ENCODE results near the gene TEX19. TPM values are rescaled to one million over a fixed set of nuclear protein-coding genes. Genes with fewer than 3 reads are reported as not detected.

The TEX19 gene
- total RNA-seq, 2 experiments from 2014 or later = 2.0 to 3.4 TPM

DNA sequence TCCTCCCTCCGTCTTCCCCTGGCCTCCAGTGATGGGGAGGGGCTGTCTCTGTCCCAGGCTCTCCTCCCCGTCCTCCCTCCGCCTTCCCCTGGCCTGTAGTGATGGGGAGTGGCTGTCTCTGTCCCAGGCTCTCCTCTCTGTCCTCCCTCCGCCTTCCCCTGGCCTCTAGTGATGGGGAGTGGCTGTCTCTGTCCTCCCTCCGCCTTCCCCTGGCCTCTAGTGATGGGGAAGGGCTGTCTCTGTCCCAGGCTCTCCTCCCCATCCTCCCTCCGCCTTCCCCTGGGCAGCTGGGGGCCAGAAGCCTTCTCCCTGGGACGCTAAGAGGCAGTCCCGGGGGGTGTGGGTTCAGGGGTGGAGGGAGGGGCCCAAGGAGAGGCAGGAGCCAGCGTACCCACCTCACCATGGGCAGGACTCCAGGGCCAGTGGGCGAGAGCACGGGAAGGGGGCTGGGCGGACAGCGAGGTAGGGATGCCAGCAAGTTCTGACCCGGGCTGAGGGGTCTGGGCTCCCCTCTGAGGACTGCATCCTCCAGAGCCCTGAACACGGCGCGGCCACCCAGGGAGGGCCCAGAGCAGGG is 27.3 kb downstream of the TEX19 start:
- Histone ChIP-seq H2AFZ (ENCODE audit: low read length) (no peak overlapping the region), H3K9me2 (ENCODE audit: insufficient read depth, low read length) (no peaks in the 10 kb centered on the region), H4K20me1 (ENCODE audit: insufficient read depth, low read length) (no peaks in the 10 kb centered on the region), H3K27ac (ENCODE audit: low read depth, low read length, poor library complexity, severe bottlenecking) (no peak overlapping the region), H3K4me3 (ENCODE audit: low read depth, low read length, poor library complexity, severe bottlenecking) (no peak overlapping the region), H3K4me2 (ENCODE audit: low read length) (no peak overlapping the region), H3K36me3 (ENCODE audit: insufficient read depth, low read length) (no peaks in the 10 kb centered on the region), H3K4me1 (ENCODE audit: insufficient read depth, low read length, poor library complexity, severe bottlenecking) (no peaks in the 10 kb centered on the region), H3K9me3 (ENCODE audit: low read length) (no peaks in the 10 kb centered on the region), H3K79me2 (ENCODE audit: insufficient read depth, low read depth, low read length) (no peaks in the 10 kb centered on the region)
- POLR2A ChIA-PET = no interaction called here
- CTCF ChIA-PET (ENCODE audit: unreplicated experiment) = no interaction called here
- no peak for TF ChIP-seq EZH2phosphoT487 (IDR thresholded peaks at IDR 0.05; ENCODE audit: borderline replicate concordance, low read depth, low read length)
- TF ChIP-seq, protein P1, sequence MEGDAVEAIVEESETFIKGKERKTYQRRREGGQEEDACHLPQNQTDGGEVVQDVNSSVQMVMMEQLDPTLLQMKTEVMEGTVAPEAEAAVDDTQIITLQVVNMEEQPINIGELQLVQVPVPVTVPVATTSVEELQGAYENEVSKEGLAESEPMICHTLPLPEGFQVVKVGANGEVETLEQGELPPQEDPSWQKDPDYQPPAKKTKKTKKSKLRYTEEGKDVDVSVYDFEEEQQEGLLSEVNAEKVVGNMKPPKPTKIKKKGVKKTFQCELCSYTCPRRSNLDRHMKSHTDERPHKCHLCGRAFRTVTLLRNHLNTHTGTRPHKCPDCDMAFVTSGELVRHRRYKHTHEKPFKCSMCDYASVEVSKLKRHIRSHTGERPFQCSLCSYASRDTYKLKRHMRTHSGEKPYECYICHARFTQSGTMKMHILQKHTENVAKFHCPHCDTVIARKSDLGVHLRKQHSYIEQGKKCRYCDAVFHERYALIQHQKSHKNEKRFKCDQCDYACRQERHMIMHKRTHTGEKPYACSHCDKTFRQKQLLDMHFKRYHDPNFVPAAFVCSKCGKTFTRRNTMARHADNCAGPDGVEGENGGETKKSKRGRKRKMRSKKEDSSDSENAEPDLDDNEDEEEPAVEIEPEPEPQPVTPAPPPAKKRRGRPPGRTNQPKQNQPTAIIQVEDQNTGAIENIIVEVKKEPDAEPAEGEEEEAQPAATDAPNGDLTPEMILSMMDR (conservative IDR thresholded peaks at IDR 0.05; ENCODE audit: low read length) = no peak
- intact Hi-C loops (cut with micrococcal nuclease; ENCODE audit: unreplicated experiment) = no loop called here
- no TSS peak for BruUV-seq (replicated peaks)
- no peak for DNase-seq (ENCODE audit: low spot score)

DNA sequence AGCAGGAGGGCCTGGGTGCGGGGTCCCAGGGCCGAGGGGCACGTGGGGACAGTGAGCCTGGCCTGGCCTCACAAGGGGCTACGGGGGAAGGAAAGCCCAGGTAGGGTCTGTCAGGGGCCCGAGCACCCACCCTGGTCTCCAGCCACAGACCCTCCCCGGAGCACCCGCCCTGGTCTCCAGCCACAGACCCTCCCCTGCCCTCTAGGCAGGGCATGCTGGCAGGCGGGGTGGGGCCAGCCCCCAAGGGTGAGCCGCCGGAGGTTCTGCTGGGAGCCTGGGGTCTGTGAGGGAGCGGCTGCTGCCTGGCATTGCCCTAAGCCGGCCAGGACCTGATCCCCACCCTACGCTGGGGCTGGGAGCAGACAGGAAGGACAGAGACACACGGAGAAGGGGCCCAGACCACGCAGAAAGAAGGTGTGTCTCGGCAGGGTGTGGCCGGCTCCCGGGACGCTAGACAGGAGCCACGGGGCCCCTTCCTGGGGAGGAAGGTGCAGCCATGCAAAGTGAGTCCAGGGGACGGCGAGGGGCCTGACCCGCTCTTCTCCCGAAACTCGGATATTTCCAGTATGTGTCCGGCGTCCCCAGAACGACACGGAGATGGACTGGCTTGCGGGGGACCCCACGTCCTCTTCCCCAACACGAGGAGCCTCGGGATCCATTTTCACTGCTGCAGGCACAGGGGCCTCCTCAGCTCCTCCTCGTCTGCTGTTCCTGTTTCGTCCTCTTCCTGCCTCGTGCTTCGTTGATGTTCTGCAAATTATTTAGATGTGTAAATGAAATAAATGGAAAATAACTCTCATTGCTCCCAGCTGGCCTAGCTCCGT is 28.0 kb downstream of the TEX19 start:
- peaks cover 5% of the 10 kb centered on the region; the same call in 1 of the 2 replicates for H3K36me3 ChIP-seq (ENCODE audit: insufficient read depth, low read length)
- no peaks in the 10 kb centered on the region for H3K9me3 ChIP-seq (ENCODE audit: low read length)
- no peaks in the 10 kb centered on the region for H3K4me1 ChIP-seq (ENCODE audit: insufficient read depth, low read length, poor library complexity, severe bottlenecking)
- H3K4me3 ChIP-seq (ENCODE audit: low read depth, low read length, poor library complexity, severe bottlenecking) = no peak overlapping the region
- TF ChIP-seq, protein P1 (conservative IDR thresholded peaks at IDR 0.05; ENCODE audit: low read length) = no peak
- no peak for TF ChIP-seq EZH2phosphoT487 (IDR thresholded peaks at IDR 0.05; ENCODE audit: borderline replicate concordance, low read depth, low read length)
- H3K4me2 ChIP-seq (ENCODE audit: low read length) = no peak overlapping the region
- ChIA-PET POLR2A (no interaction called here), CTCF (ENCODE audit: unreplicated experiment) (no interaction called here)
- H2AFZ ChIP-seq (ENCODE audit: low read length) = no peak overlapping the region
- no TSS peak for BruUV-seq (replicated peaks)
- intact Hi-C loops (cut with micrococcal nuclease; ENCODE audit: unreplicated experiment) = no loop called here
- H3K9me2 ChIP-seq (ENCODE audit: insufficient read depth, low read length) = no peaks in the 10 kb centered on the region
- DNase-seq (ENCODE audit: low spot score) = no peak
- no peaks in the 10 kb centered on the region for H3K79me2 ChIP-seq (ENCODE audit: insufficient read depth, low read depth, low read length)
- H4K20me1 ChIP-seq (ENCODE audit: insufficient read depth, low read length) = no peaks in the 10 kb centered on the region
- H3K27ac ChIP-seq (ENCODE audit: low read depth, low read length, poor library complexity, severe bottlenecking) = no peak overlapping the region

DNA sequence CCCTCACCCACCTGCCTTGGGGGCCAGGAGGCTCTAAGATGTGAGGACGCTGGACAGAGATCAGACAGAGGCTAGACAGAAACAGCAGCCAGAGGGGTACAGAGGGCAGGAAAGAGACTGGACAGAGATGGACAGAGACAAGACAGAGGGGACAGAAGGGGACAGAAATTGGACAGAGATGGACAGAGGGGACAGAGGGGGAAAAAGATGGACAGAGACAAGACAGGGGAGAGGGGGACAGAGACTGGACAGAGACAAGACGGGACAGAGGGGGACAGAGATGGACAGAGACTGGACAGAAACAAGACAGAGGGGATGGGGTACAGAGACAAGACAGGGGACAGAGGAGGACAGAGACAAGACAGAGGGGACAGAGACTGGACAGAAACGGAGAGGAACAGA is 28.7 kb downstream of the TEX19 start:
- H3K36me3 ChIP-seq (ENCODE audit: insufficient read depth, low read length) = peaks cover 8% of the 10 kb centered on the region; the same call in 1 of the 2 replicates
- H4K20me1 ChIP-seq (ENCODE audit: insufficient read depth, low read length) = no peaks in the 10 kb centered on the region
- intact Hi-C loops (cut with micrococcal nuclease; ENCODE audit: unreplicated experiment) = no loop called here
- H3K9me3 ChIP-seq (ENCODE audit: low read length) = no peaks in the 10 kb centered on the region
- no peak for DNase-seq (ENCODE audit: low spot score)
- no peaks in the 10 kb centered on the region for H3K4me1 ChIP-seq (ENCODE audit: insufficient read depth, low read length, poor library complexity, severe bottlenecking)
- no peak overlapping the region for H3K4me3 ChIP-seq (ENCODE audit: low read depth, low read length, poor library complexity, severe bottlenecking)
- ChIA-PET POLR2A (no interaction called here), CTCF (ENCODE audit: unreplicated experiment) (no interaction called here)
- no peaks in the 10 kb centered on the region for H3K9me2 ChIP-seq (ENCODE audit: insufficient read depth, low read length)
- TF ChIP-seq, protein P1 (conservative IDR thresholded peaks at IDR 0.05; ENCODE audit: low read length) = no peak
- TF ChIP-seq EZH2phosphoT487 (IDR thresholded peaks at IDR 0.05; ENCODE audit: borderline replicate concordance, low read depth, low read length) = no peak
- H3K4me2 ChIP-seq (ENCODE audit: low read length) = no peak overlapping the region
- BruUV-seq (replicated peaks) = no TSS peak
- H2AFZ ChIP-seq (ENCODE audit: low read length) = no peak overlapping the region
- no peak overlapping the region for H3K27ac ChIP-seq (ENCODE audit: low read depth, low read length, poor library complexity, severe bottlenecking)
- no peaks in the 10 kb centered on the region for H3K79me2 ChIP-seq (ENCODE audit: insufficient read depth, low read depth, low read length)

All from OCI-LY7 (cell line).